ENCODE measurements around the gene DUSP22. TPM values are rescaled to one million over a fixed set of nuclear protein-coding genes. Genes with fewer than 3 reads are reported as not detected.

The DUSP22 gene
- total and polyA plus RNA-seq, 9 of the 15 experiments (the other 6 are each of a cell fraction or from before 2014, with no cell fraction given), result 9.3 to 19.4 (median 11.8) TPM

GRCh38 chr6:297571-298232 is 5.4 kb downstream of the DUSP22 start (continued):
- TF ChIP-seq MYC (IDR thresholded peaks at IDR 0.05; ENCODE audit: low read depth, low read length), result no peak
- TF ChIP-seq MYC (CRISPR knock-in tag; IDR thresholded peaks at IDR 0.05; ENCODE audit: borderline replicate concordance, low read depth), result no peak
- no peak for TF ChIP-seq ZFP1 (CRISPR knock-in tag; IDR thresholded peaks at IDR 0.05)
- TF ChIP-seq MEIS2 (IDR thresholded peaks at IDR 0.05; ENCODE audit: partially characterized antibody), result no peak
- TF ChIP-seq MXD1 (CRISPR knock-in tag; IDR thresholded peaks at IDR 0.05; ENCODE audit: borderline replicate concordance, poor library complexity, severe bottlenecking), result no peak
- TF ChIP-seq ZNF134 (CRISPR knock-in tag; conservative IDR thresholded peaks at IDR 0.05), result no peak
- no peak for TF ChIP-seq VEZF1 (CRISPR knock-in tag; IDR thresholded peaks at IDR 0.05)
- TF ChIP-seq ZNF766 (CRISPR knock-in tag; conservative IDR thresholded peaks at IDR 0.05), result no peak
- no peak for TF ChIP-seq PTRF (tag; IDR thresholded peaks at IDR 0.05)
- no peak for TF ChIP-seq NR3C1 (CRISPR knock-in tag; IDR thresholded peaks at IDR 0.05)
